Measurements from ENCODE around the gene DENND1A. TPM values are rescaled to one million over a fixed set of nuclear protein-coding genes. Genes with fewer than 3 reads are reported as not detected.

The DENND1A gene
- total RNA-seq, 1 experiment from 2014 or later, result 23.5 TPM

GRCh38 chr9:123568691-123569688 lies 360.9 kb downstream of the DENND1A start:
- Mint-ChIP-seq H3K27me3 (ENCODE audit: low read depth) (no peaks in the 10 kb centered on the region), H3K27ac (no peak overlapping the region), H3K4me1 (no peaks in the 10 kb centered on the region; the same call in 1 of the 2 replicates), H3K4me3 (no peak overlapping the region), H3K36me3 (no peaks in the 10 kb centered on the region), H3K9me3 (peaks cover 8% of the 10 kb centered on the region; the same call in 1 of the 2 replicates)
- TF ChIP-seq RELA (CRISPR knock-in tag; IDR thresholded peaks at IDR 0.05; ENCODE audit: borderline replicate concordance) (no peak), ZNF416 (CRISPR knock-in tag; IDR thresholded peaks at IDR 0.05) (no peak), ZBTB43 (CRISPR knock-in tag; IDR thresholded peaks at IDR 0.05) (no peak), GRHL2 (CRISPR knock-in tag; IDR thresholded peaks at IDR 0.05; ENCODE audit: insufficient replicate concordance, severe bottlenecking) (no peak), E2F1 (CRISPR knock-in tag; IDR thresholded peaks at IDR 0.05) (no peak), ZNF138 (CRISPR knock-in tag; conservative IDR thresholded peaks at IDR 0.05) (no peak), ZNF532 (CRISPR knock-in tag; IDR thresholded peaks at IDR 0.05; ENCODE audit: borderline replicate concordance) (no peak), USF2 (CRISPR knock-in tag; IDR thresholded peaks at IDR 0.05) (no peak), ZNF425 (CRISPR knock-in tag; conservative IDR thresholded peaks at IDR 0.05) (no peak), ESRRA (CRISPR knock-in tag; IDR thresholded peaks at IDR 0.05; ENCODE audit: borderline replicate concordance) (no peak), NR2C2 (CRISPR knock-in tag; IDR thresholded peaks at IDR 0.05) (no peak), PRRX2 (CRISPR knock-in tag; IDR thresholded peaks at IDR 0.05) (no peak), SOX15 (CRISPR knock-in tag; IDR thresholded peaks at IDR 0.05) (no peak), MYBL2 (CRISPR knock-in tag; IDR thresholded peaks at IDR 0.05) (no peak), MLX (CRISPR knock-in tag; IDR thresholded peaks at IDR 0.05) (no peak), GTF2I (CRISPR knock-in tag; conservative IDR thresholded peaks at IDR 0.05) (no peak), AFF4 (CRISPR knock-in tag; IDR thresholded peaks at IDR 0.05; ENCODE audit: borderline replicate concordance) (no peak), FOXP4 (CRISPR knock-in tag; IDR thresholded peaks at IDR 0.05) (no peak), NFATC4 (CRISPR knock-in tag; IDR thresholded peaks at IDR 0.05) (no peak)
- no peak for ATAC-seq
- POLR2A ChIA-PET, result interaction anchor here (1.0 kb wide), 1 partner anchor 12 kb away, joined by 3 read pairs; no protein-coding TSS in a partner anchor
- CTCF ChIA-PET, result interaction anchor here (0.8 to 1.0 kb wide), 2 partner anchors 125 to 169 kb away, joined by 3 read pairs; no protein-coding TSS in a partner anchor
- no peak for DNase-seq (ENCODE audit: low spot score)
